Activated T-helper 9 cell treated with anti-CD3 and anti-CD28 coated beads, Interleukin-2, amount 50 U/mL, for 16 hours (primary cell): ENCODE data around the gene CFAP47.
"Not testable (repeated sequence)": the region's sequence is repeated elsewhere in the genome, so short reads cannot be mapped to it uniquely, and the experiment has no call there.

Source experiments
- DNase-seq: peaks from one replicate; pipeline ENCODE4 v3.0.0-alpha.2; 2020; ENCODE audit warnings: low read depth

Gene CFAP47, protein sequence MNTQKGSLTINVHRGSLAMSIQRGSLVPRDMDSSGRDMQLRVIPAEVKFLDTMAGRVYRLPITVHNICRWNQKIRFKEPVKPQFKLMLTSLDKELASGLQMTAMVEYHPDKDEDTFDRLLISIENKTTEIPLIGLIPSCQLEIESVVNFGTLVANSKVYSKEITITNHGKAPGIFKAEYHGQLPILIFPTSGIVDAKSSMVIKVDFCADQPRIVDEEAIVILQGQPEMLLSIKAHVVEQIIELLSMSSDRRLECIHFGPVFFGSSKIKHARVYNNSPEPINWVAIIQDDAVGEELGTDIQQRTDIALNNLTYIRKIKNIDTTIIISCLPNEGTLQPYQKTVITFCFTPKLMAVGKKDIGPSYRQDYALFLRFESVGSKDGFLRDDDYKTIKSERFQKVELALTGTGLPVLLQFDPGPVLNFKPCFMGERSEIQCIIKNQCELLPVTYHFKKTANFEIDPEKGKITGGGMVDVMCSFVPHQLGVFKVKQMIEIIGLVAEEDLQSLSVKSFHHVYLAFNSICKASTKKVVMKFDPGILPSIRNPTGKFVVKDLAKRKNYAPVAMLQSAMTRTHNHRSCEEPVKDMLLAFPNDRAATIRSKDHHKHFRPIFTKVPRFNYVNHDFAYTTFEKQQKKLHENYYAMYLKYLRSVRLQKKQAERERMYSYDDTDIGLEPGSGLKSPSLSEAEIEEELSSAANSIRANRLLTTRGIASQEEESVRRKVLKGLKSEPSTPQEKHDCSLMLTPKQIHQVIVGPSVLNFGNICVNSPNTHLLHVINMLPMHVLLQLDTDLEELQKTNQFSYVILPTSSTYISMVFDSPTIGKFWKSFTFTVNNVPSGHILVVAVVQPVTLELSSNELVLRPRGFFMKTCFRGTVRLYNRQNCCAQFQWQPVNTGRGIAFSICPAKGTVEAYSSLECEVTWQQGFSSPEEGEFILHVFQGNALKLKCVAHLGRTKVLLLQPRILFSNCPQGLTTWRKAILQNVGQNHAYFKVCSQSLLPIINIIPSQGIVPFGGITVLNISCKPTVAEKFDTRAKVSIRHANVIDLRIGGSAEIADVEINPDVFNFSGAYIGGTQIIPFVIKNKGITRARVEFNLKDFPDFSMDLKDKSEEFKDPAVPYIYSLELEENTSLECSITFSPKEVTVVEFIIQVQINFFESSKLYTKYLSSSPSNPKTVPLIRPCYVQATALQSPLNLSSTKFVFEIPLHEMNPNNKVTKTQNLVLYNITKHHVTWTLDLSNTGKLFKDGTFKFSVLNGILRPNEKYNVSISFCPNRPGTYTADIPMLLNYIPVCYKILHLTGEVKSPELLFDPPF (N-terminal part only)

DNA sequence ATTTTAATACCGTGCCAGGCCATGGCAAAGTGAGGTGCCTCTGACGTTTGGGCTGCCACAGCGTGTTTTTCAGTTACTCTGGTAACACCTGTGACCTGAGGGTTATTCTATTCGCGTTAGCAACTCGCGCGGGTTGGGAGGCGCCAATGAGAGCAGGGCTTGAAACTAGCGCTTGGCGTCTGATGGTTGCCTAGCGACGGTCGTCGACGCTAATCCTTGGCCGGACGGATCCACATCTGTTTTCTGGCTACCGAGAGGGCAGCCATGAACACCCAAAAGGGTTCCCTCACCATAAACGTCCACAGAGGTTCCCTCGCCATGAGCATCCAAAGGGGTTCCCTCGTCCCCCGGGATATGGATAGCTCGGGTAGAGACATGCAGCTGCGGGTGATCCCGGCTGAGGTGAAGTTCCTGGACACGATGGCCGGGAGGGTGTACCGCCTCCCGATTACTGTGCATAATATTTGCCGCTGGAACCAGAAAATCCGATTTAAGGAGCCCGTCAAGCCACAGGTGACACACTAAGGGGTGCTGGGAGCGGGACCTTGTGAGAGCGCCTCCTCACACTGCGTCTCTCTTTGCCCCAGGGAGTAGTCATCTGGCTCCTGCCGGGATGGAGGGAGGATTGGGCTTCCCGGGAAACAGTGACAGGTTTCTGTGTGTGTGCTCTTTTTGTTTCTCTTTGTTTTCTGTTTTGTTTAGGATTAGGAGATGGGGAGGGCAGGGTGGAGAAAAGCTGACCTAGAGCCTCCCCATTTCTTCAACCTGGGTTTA is at the start of gene CFAP47:
TSS of gene CFAP47 (plus strand) at position 199 of the 774 bp plus-strand sequence. CDS start at position 265, 66 bp downstream.
- no peak for DNase-seq

DNA sequence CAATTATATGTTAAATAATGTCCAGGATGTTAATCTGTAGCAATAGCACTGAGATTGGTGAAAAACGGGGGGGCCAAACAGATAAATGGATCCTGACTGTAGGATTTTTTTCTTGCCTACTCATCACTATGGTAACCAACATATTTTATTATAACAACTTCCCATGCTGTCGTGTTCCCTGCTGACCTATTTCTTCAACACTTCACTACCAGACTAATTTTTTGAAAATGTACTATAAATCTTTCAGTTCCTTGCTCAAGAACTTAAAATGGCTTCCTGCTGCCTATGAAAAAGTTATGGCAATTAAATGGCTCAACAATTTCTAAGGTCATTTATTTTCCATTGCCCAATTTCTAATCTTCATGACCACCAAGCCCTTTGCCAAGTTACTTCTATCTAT is 38.9 kb upstream of the CFAP47 start:
- DNase-seq = no peak

DNA sequence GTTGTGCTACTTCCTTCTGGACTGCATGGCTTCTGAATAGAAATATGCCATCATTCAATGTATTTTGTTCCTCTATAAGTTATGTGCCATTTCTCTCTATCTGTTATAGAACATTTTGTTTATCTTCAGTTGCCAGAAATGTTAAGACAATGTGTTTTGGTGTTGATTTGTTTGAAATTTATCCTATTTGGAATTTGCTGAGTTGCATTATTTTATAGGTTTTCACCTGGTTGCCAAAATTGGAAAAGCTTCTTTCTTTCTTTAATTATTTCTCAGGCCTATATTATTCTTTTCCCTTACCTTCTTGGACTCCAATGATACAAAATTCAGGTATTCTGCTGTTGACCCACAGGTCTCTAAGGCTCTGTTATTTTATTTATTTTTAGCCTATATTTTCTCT is 33.4 kb upstream of the CFAP47 start:
- no peak for DNase-seq

DNA sequence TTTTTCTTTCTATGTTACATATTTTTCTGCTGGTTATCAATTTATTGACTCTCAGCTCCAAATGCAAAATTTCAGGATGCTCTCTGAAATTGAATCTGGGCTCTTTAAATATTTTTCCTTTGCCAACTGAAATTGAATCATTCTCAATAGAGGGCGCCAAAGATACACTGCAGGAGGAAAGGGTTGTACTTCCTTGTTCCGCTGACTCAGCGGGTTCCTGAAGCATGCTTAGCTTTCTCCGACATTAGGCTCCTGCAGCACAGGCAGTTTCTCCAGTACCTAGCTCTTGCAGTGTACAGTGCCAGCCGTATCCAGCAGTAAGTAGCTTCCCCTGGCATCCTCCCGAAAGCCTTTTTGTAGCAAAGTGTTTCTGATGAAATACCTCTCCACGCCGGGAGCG is 28.8 kb upstream of the CFAP47 start:
- no peak for DNase-seq

DNA sequence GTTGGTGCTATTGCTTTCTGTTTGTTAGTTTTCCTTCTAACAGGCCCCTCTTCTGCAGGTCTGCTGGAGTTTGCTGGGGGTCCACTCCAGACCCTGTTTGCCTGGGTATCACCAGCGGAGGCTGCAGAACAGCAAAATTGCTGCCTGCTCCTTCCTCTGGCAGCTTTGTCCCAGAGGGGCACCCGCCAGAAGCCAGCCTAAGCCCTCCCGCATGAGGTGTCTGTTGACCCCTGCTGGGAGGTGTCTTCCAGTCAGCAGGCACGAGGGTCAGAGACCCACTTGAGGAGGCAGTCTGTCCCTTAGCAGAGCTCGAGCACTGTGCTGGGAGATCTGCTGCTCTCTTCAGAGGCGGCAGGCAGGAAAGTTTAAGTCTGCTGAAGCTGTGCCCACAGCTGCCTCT is 67.3 kb downstream of the CFAP47 start:
- DNase-seq = not testable (repeated sequence)

DNA sequence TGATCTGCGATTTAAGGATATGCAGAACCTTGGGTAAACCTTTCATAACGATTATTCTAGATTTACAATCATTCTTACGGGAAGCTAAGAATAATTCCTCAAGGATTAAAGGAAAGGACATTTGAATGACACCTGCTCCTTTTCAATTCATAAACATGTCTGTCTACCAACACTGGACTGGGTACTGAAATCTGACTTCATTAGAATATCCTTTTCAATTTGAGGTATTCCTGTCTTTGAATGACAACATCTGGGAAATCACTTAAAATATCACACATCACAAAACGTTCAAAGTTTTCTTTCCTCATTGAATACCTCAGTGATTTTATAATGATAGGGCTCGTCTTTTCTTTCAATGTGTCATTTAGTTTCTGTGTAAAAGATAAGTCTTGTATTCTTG is 87.7 kb downstream of the CFAP47 start:
- no peak for DNase-seq

DNA sequence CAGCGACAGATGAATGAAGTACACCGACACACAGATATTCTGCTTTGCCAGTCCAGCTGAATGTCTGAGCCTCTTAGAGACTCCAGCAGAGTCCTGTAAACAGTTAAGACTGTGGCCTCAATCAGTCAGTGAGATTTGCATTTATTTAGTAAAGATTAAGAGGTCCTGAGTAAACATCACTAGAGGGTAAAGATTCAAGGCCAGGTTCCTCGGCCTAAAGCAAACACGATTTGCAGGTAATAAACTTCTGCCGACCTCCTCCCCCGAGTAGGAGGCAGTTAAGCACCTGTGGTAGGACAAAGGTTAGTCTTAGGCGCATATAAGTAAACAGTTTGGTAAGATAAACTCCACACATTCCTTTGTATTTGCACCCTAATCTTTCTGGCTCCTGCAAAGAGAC is 99.6 kb downstream of the CFAP47 start:
- DNase-seq = no peak

DNA sequence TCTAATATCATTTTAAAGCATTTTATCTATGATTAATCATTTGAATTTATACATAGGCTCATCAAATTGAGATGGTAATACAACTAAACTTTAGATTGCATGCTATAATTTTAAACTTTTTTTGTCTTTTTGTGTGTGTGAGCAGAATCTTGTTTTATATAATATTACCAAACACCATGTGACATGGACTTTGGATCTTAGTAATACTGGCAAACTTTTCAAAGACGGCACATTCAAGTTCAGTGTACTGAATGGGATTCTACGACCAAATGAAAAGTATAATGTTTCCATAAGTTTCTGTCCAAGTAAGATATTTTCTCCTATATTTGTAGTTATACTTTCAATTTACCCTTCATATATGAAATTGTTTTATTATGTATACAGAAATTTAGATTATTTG is 116.0 kb downstream of the CFAP47 start:
- DNase-seq = no peak

DNA sequence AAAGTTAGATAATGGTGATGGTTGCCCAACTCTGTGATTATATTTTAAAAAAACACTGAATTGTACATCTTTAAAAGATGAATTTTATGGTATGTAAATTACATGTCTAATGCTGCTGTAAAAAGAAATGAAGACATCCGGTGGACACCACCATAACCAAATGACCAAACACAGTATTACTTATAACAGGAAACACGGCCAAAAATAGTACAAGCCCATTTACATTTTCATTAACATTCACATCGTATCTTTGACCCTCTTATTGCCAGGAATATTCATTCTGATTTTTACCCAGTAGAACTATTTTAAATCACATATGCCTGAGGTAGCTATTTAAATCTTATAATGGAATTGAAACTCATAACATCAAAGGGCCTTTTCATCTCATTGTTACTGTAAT is 143.2 kb downstream of the CFAP47 start:
- DNase-seq = no peak

DNA sequence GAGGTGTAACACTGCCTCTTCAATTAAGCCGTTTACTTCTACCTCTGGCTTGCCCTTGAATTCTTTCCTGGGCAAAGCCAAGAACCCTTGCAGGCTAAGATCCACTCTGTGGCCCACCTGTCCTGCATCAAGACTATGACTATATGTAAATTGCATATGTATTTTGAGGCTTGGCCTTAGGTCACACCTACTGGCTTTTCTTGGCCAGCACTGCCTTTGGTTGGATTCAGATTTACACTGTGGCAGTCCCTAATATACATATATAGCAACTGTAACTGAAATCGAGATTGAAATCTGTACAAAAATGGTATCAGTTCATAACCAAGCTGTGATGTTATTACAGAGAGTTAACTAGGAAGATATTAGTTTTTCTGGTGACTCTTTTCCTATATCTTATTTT is 151.5 kb downstream of the CFAP47 start:
- DNase-seq = no peak

DNA sequence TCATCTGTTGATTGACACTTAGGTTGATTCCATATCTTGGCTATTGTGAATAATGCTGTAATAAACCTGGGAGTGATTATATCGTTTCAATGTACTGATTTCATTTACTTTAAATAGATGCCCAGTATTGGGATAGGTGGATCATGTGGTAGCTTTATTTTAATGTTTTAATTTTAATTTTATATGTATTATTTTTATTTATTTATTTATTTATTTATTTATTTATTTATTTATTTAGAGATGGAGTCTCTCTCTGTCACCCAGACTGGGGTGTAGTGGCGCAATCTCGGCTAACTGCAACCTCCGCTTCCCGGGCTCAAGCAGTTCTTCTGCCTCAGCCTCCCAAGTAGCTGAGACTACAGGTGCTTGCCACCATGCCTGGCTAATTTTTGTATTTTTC is 155.5 kb downstream of the CFAP47 start:
- DNase-seq = not testable (repeated sequence)

DNA sequence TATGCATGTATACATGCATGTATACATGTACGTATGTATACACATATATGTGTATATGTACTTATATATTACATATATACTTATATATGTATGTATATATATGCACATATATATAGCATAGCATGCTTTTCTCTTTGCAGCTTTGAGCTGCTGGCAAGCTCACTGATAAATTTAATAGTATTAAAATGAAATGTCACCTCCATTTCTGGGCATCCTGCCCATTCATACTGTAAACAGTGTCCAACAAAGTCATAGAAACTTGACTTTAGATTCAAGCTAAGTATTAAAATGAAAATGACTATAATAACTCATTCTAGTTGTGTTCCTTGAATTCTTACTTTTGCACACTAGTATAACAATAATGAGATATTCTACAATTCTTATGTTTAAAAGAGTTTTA is 163.7 kb downstream of the CFAP47 start:
- no peak for DNase-seq

DNA sequence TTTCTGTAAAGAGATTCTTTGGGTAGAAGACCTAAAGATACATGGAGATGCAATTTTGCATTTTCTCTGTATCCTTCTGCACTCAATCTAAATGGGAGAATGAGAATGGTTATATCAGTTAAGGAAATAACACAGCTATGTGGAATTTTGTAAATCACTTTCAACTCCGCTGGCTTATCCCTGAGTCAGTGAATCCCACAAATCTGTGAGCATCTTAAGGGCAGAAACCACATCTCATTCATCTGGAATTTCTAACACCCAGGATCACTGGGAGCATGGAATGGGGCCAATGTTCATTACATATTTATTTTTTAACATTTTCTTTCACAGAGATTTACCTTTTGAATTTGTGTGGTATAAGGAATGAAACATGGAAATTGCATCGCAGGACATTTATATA is 167.8 kb downstream of the CFAP47 start:
- DNase-seq = no peak

DNA sequence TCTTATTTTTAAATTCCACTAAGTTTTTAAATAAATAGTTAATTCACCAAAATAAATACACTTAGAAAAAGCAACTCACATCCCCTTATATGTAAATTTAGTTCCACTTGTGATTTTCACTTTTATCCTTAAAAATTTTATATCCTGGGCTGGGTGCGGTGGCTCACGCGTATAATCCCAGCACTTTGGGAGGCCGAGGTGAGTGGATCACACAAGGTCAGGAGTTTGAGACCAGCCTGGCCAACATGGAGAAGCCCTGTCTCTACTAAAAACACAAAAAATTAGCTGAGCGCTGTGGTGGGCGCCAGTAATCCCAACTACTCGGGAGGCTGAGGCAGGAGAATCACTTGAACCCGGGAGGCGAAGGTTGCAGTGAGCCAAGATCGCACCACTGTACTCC is 169.4 kb downstream of the CFAP47 start:
- not testable (repeated sequence) for DNase-seq

DNA sequence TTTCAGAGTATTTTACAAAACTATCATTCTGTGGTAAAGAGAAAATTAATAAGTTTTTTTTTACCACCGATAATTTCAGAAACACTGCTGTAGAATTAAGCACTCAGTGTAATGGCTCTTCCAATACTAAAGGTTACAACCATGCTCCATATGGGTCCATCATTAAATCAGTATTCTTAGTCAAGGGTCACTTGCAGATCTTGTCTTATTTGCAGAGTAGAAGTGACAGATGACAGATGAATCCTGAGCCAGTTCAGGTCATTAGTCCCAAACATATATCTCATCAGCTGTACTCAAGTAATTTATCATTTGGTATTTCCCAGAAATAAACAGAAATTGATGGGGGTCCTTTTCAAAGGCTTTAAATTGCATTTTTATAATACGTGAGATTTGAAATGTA is 182.9 kb downstream of the CFAP47 start:
- DNase-seq = no peak

DNA sequence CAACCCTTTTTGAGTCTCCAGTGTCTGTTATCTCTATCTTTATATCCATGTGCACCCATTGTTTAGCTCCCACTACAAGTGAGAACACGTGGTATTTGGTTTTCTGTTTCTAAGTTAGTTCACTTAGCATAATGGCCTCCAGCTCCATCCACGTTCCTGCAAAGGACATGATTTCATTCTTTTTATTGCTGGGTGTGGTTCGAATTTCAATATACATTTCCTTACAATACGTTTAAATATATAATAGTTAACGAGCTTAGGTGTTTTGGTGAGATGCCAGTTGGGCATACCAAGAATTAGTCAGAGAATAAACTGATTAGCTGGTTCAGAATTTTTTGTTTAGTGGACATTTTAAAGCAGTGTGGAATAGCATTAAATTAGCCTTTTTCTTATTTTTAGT is 196.7 kb downstream of the CFAP47 start:
- no peak for DNase-seq

DNA sequence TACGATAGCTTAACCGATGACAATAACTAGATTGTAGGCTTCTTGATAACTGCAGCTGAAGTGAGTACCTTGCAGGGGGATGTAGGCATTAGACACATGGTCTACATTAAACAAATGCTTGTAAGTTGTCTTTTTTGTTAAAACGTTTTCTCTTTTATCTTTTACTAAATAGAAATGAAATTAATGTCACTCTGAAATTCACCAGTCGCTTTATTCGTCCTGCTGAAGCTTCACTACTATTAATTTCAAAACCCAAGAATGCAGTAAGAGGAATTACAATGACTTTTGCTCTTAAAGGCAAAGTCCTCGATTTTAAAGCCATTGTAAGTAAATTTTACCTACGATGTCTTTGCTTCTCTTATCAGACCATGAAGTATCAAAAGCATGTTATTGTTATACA is 239.7 kb downstream of the CFAP47 start:
- no peak for DNase-seq

DNA sequence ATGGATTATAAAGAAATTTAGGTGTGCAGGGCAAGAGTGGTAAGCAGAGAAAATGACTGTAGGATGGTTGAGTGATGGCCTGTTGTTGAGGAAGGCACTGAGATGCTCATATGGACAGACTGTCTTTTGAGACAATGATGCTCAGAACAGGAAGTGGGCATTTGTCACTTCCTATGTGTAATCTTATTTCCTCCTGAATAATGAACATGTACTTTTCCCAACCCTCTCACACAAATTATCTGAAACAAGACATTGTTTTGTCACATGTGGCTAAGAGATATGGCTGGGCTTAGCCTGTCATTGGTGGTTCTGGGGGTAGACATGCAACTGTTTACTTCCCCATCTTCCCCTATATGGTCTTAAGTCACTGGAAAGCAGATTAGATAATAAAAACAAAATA is 240.5 kb downstream of the CFAP47 start:
- no peak for DNase-seq

DNA sequence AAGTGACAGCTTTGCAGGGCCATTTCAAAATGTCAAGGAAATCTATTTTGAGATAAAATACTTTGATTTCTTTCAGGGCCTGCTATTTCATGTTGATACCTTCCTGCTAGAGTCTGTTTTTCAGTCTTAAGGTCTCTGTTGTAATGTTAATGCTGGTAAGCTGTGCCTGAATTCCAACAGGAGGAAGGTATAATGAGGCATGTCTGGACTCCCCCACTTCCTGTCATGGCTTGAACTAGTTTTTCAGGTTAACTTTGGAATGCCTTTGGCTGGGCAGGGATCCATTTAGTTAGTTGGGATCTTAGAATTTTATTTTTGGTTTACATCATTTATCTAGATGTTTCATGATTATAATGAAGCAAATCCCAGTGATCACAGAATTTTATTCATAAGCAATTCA is 279.0 kb downstream of the CFAP47 start:
- no peak for DNase-seq

DNA sequence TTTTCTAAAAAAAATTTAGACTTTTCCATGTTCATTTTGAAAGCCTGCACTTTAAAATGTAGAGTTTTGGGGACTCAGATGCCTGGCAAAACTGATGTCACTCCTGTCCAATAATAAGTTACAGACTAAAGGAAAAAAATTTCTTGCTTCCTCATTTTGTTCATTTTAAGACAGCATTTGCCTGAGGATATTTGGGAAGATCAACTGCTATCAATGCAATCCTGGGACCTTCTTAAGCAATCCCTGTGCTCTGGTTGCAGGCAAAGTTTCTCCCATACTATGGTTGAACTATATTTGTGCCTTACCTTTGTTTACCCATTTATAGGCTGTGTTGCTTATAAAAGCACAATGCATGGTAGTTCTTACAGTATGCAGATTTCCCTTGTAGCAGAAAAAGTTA is 280.4 kb downstream of the CFAP47 start:
- no peak for DNase-seq

DNA sequence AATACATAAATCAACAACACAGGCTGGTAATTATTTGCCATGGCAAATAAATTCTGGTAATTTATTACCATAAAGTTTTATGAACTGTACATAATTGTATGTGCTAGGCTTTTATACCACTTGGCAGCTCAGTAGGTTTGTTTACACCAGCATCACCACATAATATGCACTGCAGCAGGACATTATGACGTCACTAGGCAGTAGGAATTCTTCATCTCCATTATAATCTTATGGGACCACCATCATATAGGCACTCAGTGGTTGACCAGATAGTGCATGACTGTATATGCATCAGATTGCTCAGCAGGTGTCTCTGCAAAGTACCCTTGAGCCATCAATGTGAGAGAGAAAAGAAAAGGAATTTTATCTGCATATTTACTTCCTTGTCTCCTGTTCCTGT is 295.4 kb downstream of the CFAP47 start:
- DNase-seq = no peak

DNA sequence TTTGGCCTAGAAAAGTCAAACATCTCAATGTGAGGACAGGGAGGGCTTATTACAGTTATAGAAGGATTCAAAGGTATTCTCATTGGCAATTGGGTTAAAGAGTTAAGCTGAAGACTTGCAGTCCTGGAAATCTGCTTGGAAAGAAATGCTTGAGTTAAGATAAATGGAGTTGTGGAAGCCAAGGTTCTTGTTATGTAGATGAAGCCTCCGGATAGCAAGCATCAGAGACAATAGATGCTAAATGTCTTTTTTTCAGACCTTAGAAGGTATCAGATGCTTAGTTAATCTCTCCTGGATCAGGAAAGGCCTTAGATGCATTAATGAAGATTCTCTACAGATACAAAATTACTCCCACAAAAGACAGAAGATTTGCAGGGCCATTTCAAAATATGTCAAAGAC is 299.3 kb downstream of the CFAP47 start:
- DNase-seq = no peak
